ENCODE measurements around the gene STK25.

The STK25 gene

GRCh38 chr2:241493092-241493491 is 15.3 kb downstream of the STK25 start:
- no peak for DNase-seq (ENCODE audit: low spot score)

GRCh38 chr2:241492174-241492565 is 16.2 kb downstream of the STK25 start:
- no peak for DNase-seq (ENCODE audit: low spot score)

DNA sequence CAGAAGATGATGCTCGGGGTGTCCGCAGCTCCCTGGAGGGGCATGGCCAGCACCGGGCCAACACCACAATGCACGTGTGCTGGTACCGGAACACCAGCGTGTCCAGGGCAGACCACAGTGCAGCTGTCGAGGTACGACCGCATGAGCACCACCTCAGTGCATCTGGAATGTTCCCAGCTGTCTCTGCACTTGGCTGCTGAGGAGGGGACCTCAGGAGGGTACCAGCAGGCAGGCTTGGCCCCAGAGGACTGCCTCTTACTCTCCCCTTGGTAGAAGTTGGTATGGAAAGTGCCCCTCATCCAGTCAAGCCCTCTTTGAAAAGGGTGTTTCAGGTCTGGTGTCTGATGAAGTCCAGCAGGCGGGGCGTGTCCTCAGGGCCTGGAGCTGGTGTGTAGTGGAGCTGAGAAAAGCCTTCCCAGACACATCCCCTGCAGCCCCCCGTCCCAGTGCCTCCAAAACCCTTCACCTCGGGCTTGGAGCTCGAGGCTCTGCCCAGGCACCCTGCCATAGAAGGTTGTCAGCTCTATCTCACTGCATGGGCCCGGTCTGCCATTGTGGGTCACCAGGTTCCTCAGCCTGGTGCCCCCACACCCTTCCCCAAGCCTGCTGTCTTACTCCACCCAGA is 16.7 kb downstream of the STK25 start:
- DNase-seq (ENCODE audit: low spot score), result no peak

GRCh38 chr2:241490825-241491506 is 17.4 kb downstream of the STK25 start:
- DNase-seq (ENCODE audit: low spot score), result no peak

- DNase-seq (ENCODE audit: low spot score), result no peak
Measured at GRCh38 chr2:241489733-241490680, 18.4 kb downstream of the STK25 start.

- DNase-seq (ENCODE audit: low spot score), result no peak
Measured at GRCh38 chr2:241489088-241489487, 19.3 kb downstream of the STK25 start.

GRCh38 chr2:241485172-241485911 is 23.0 kb downstream of the STK25 start:
- DNase-seq (ENCODE audit: low spot score), result no peak

DNA sequence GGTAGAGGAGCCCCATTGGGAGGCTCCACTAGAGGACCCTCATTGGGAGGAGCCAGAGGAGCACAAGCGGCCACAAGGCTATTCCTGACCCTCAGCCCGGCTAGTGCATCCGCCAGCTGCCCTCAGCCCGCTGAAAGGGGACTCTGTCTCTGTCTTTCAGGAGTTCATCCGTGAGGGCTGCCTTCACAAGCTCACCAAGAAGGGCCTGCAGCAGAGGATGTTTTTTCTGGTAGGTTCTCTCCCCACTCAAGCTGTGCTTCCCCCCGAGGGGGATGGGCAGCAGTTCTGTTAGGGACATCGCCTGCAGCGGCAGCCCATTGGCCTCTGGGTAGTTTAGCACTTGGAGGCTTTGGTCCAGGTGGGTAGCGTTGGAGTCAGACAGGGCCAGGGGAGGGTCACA is 25.1 kb downstream of the STK25 start:
- DNase-seq (ENCODE audit: low spot score), result no peak

DNA sequence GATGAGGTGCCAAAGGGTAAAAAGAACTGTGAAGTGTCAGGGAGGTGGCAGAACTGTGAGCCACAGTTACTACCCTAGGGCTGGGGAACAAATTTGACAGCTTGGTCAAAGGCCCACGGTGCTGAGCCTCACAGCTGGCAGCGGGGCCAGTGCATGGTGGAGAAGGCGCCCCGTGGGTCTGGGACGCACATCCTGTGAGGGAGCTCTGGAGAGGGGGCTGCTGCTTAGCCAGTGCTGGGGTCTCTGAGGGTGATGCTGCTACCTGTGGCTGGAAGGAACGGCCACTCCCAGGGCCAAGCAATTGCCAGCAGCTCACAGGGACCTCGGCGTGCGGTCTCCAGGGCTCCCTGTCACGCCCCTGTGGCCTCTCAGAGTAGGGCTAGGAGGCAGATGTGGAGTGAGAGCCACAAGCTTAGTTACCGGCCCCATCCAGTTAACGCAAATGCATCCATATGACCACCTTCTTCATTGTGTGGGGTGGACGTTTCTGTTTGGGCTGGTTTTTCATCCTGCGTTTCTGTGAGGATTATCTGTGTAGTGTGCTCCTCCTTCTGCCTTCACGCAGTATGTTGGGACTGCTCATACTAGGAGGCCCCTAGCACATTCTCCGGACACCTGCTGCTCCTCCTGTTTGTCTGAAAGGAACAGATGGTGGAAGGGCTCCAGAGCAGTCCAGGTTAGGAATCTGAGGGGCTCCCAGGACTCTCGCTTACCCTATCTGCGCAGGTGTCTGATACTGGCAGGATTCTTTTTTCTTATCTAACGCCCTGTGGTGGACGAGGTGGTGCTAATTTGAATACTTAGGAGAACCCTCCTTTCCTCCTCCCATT is 26.0 kb downstream of the STK25 start:
- DNase-seq (ENCODE audit: low spot score), result no peak

DNA sequence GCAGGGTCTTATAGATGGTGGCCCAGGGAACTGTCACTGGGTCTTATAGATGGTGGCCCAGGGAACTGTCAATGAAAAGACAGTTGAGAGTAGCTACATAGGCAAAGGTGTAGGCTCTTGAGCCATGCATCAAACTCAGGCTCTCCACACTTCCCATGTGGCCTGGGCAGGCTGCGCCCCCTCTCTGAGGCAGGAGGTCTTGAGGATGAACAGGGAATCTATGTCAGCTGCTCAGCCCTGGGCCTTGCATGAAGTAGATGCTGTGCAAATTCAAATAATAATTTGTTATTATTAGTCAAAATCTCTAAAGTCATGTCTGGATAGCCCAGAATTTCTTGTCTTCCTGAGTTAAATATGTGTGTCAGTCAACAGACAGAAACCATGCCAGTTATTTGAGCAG is 26.7 kb downstream of the STK25 start:
- DNase-seq (ENCODE audit: low spot score), result no peak

- DNase-seq (ENCODE audit: low spot score), result no peak
Measured at GRCh38 chr2:241479026-241479898, 29.1 kb downstream of the STK25 start.

DNA sequence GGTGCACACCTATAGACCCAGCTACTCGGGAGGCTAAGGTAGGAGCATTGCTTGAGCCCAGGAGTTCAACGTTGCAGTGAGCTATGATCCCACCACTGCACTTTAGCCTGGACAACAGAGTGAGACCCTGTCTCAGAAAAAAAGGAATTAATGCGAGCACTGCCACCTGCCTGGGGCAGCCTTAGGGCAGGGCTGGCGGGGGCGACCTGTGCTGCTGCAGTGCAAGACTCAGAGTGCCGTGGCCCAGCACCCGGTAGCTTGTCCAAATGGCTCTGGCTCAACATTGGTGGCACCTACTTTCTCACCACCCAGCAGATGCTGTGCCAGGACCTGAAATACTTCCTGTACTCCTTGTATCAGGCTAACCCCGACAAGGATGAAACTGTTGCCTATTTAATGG is 30.2 kb downstream of the STK25 start:
- no peak for DNase-seq (ENCODE audit: low spot score)

DNA sequence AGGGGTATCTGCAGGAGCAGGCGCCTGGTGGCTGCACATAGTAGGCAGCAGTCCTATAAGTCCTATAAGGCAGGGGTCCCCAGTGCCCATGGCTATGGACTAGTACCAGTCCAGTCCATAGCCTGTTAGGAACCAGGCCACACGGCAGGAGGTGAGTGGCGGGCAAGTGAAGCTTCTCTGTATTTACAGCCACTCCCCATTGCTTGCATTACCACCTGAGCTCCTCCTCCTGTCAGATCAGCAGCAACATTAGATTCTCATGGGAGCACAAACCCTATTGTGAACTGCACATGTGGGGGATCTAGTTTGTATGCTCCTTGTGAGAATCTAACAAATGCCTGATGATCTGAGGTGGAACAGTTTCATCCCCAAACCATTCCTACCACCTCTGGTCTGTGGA is 33.1 kb downstream of the STK25 start:
- no peak for DNase-seq (ENCODE audit: low spot score)

GRCh38 chr2:241473399-241473798 is 35.0 kb downstream of the STK25 start:
- DNase-seq (ENCODE audit: low spot score), result no peak

DNA sequence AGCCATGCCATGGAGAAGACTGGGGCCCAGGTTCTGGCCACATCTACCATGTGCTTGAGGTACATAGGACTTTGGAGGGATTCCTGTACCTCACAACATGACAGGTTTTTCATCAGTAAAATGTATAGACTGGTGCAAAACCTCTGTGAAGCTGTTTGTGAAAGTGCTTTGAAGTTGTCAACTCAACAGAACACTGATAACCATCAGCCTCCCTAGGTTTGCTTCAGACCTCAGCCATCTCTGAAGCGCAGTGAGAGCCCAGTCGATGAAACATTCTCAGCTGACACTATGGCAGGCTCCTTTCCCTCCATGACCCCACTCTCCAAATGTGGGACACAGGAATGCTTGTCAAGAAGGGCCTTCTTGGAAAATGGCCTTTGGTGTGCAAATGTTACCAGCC is 38.6 kb downstream of the STK25 start:
- DNase-seq (ENCODE audit: low spot score), result no peak

DNA sequence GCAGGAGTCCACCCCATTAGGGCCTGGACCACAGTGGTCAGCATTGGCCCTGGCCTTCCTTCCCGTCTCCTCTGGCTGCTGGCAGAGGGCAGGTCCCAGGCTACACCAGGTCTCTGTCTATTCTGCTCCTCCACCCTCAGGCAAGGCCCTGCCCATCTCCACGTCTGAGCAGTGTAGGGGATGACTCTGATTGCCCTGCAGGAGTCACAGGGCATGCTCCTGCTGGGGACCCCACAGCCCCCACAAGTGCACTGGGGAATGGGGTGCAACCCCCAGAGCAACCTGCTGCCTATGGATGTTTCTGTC is 40.0 kb downstream of the STK25 start:
- DNase-seq (ENCODE audit: low spot score), result no peak

- DNase-seq (ENCODE audit: low spot score), result no peak
Measured at GRCh38 chr2:241467777-241468475, 40.5 kb downstream of the STK25 start.

DNA sequence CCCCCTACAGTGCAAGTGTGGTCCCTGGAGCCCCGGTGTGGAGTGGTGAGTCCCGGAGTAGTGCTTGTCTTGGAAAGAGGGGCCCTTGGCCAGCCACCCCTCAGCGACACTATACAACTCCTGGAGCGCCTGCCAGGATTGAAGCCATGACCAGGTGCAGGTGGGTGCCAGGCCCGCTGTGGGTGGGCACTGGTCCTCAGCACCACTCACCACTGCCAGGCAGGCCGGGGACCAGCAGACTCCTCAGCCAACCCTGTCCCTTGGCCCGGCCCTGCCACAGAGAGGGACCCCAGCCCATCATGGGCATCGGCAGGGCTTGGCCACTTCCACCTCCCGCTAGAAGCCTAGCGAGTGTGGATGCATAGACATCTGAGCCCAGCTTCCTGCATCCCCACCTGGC is 42.2 kb downstream of the STK25 start:
- DNase-seq (ENCODE audit: low spot score), result no peak

- no peak for DNase-seq (ENCODE audit: low spot score)
Measured at GRCh38 chr2:241465543-241465942, 42.8 kb downstream of the STK25 start.
